ENCODE results near the gene MAOA. TPM values are rescaled to one million over a fixed set of nuclear protein-coding genes. Genes with fewer than 3 reads are reported as not detected.

MAOA gene
- total RNA-seq, 2 experiments from 2014 or later = 0.60 to 1.9 TPM

- ChIA-PET CTCF (no interaction called here), POLR2A (no interaction called here)
- Mint-ChIP-seq H3K4me1 (ENCODE audit: low read depth) (no peaks in the 10 kb centered on the region), H3K4me3 (no peak overlapping the region), H3K27ac (no peak overlapping the region), H3K27me3 (peaks cover 5% of the 10 kb centered on the region), H3K9me3 (no peaks in the 10 kb centered on the region), H3K36me3 (ENCODE audit: low read depth) (no peaks in the 10 kb centered on the region)
- DNase-seq = no peak
- ATAC-seq = no peak
- intact Hi-C loops (cut with micrococcal nuclease) = no loop called here
- no peak for TF ChIP-seq CTCF (IDR thresholded peaks at IDR 0.05)
These were observed 46.6 kb downstream of the MAOA start for GRCh38 chrX:43702660-43703059.

GRCh38 chrX:43703211-43703791 is 47.2 kb downstream of the MAOA start:
- Mint-ChIP-seq H3K27ac (no peak overlapping the region), H3K36me3 (ENCODE audit: low read depth) (no peaks in the 10 kb centered on the region), H3K4me3 (no peak overlapping the region), H3K27me3 (peaks cover 5% of the 10 kb centered on the region), H3K9me3 (no peaks in the 10 kb centered on the region), H3K4me1 (ENCODE audit: low read depth) (no peaks in the 10 kb centered on the region)
- TF ChIP-seq CTCF (IDR thresholded peaks at IDR 0.05) = no peak
- ChIA-PET CTCF (no interaction called here), POLR2A (no interaction called here)
- DNase-seq = no peak
- intact Hi-C loops (cut with micrococcal nuclease) = no loop called here
- ATAC-seq = no peak

GRCh38 chrX:43706786-43707370 is 50.8 kb downstream of the MAOA start:
- Mint-ChIP-seq H3K36me3 (ENCODE audit: low read depth) (no peaks in the 10 kb centered on the region), H3K9me3 (no peaks in the 10 kb centered on the region), H3K4me3 (no peak overlapping the region), H3K4me1 (ENCODE audit: low read depth) (no peaks in the 10 kb centered on the region), H3K27ac (no peak overlapping the region), H3K27me3 (peaks cover 3% of the 10 kb centered on the region)
- intact Hi-C loops (cut with micrococcal nuclease) = no loop called here
- ChIA-PET CTCF (no interaction called here), POLR2A (no interaction called here)
- ATAC-seq = no peak
- DNase-seq = no peak
- TF ChIP-seq CTCF (IDR thresholded peaks at IDR 0.05) = no peak

GRCh38 chrX:43707812-43708548 is 51.9 kb downstream of the MAOA start:
- no peak for DNase-seq
- no peaks in the 10 kb centered on the region for H3K4me1 Mint-ChIP-seq (ENCODE audit: low read depth)
- no peak overlapping the region for H3K4me3 Mint-ChIP-seq
- ChIA-PET POLR2A (no interaction called here), CTCF (no interaction called here)
- TF ChIP-seq CTCF (IDR thresholded peaks at IDR 0.05) = no peak
- ATAC-seq = no peak
- H3K27ac Mint-ChIP-seq = no peak overlapping the region
- intact Hi-C loops (cut with micrococcal nuclease) = no loop called here
- H3K36me3 Mint-ChIP-seq (ENCODE audit: low read depth) = no peaks in the 10 kb centered on the region
- peaks cover 1% of the 10 kb centered on the region for H3K27me3 Mint-ChIP-seq
- no peaks in the 10 kb centered on the region for H3K9me3 Mint-ChIP-seq

- no peaks in the 10 kb centered on the region for H3K4me1 Mint-ChIP-seq (ENCODE audit: low read depth)
- intact Hi-C loops (cut with micrococcal nuclease) = no loop called here
- no peak overlapping the region for H3K27ac Mint-ChIP-seq
- H3K4me3 Mint-ChIP-seq = no peak overlapping the region
- POLR2A ChIA-PET = no interaction called here
- DNase-seq = no peak
- CTCF ChIA-PET = no interaction called here
- H3K9me3 Mint-ChIP-seq = no peaks in the 10 kb centered on the region
- TF ChIP-seq CTCF (IDR thresholded peaks at IDR 0.05) = no peak
- H3K36me3 Mint-ChIP-seq (ENCODE audit: low read depth) = no peaks in the 10 kb centered on the region
- H3K27me3 Mint-ChIP-seq = no peaks in the 10 kb centered on the region
- ATAC-seq = no peak
These were observed 60.0 kb downstream of the MAOA start for GRCh38 chrX:43716144-43716543.
